ENCODE results near the gene BCAS4.
"Not testable (repeated sequence)": the region's sequence is repeated elsewhere in the genome, so short reads cannot be mapped to it uniquely, and the experiment has no call there.

- not testable (repeated sequence) for TF ChIP-seq CTCF (IDR thresholded peaks at IDR 0.05; ENCODE audit: insufficient read depth, low read depth, low read length); EZH2 (IDR thresholded peaks at IDR 0.05; ENCODE audit: insufficient read depth, low read length)
These were observed 1.3 kb upstream of the BCAS4 start for GRCh38 chr20:50793575-50794016.
